ENCODE results near the gene COMMD4. TPM values are rescaled to one million over a fixed set of nuclear protein-coding genes. Genes with fewer than 3 reads are reported as not detected.

COMMD4 gene
- total RNA-seq, 1 experiment from 2014 or later, result 94.3 TPM

- BruUV-seq (replicated peaks), result no TSS peak
- peaks cover 4% of the 10 kb centered on the region; the same call in 1 of the 2 replicates for H3K4me1 ChIP-seq
- Mint-ChIP-seq H3K4me1 (ENCODE audit: low read depth, unreplicated experiment) (no peaks in the 10 kb centered on the region), H3K27ac (ENCODE audit: unreplicated experiment) (no peak overlapping the region), H3K9me3 (ENCODE audit: unreplicated experiment) (no peaks in the 10 kb centered on the region), H3K27me3 (ENCODE audit: insufficient read depth, unreplicated experiment) (no peaks in the 10 kb centered on the region), H3K4me3 (ENCODE audit: unreplicated experiment) (no peak overlapping the region), H3K36me3 (ENCODE audit: insufficient read depth, unreplicated experiment) (peaks cover 26% of the 10 kb centered on the region)
- no peaks in the 10 kb centered on the region for H3K9me3 ChIP-seq
- DNase-seq, result no peak
- no peaks in the 10 kb centered on the region for H3K27me3 ChIP-seq (replicated peaks; ENCODE audit: control insufficient read depth, insufficient read depth, low read length)
- ChIA-PET CTCF (no interaction called here), POLR2A (no interaction called here)
- intact Hi-C loops (cut with micrococcal nuclease; ENCODE audit: unreplicated experiment), result no loop called here
- no peak overlapping the region for H3K4me3 ChIP-seq (ENCODE audit: low read depth, low read length)
- no peak for TF ChIP-seq CTCF (IDR thresholded peaks at IDR 0.05; ENCODE audit: insufficient read depth in 1 of 2, low read depth in 1 of 2, low read length in 1 of 2, severe bottlenecking in 1 of 2, unreplicated experiment in 1 of 2)
- H3K36me3 ChIP-seq (ENCODE audit: control insufficient read depth, insufficient read depth, low read length), result no peaks in the 10 kb centered on the region
Observed at GRCh38 chr15:75363786-75364185, 27.9 kb downstream of the COMMD4 start.

GRCh38 chr15:75364881-75365280 is 29.0 kb downstream of the COMMD4 start:
- no peaks in the 10 kb centered on the region for H3K27me3 ChIP-seq (replicated peaks; ENCODE audit: control insufficient read depth, insufficient read depth, low read length)
- Mint-ChIP-seq H3K27me3 (ENCODE audit: insufficient read depth, unreplicated experiment) (no peaks in the 10 kb centered on the region), H3K27ac (ENCODE audit: unreplicated experiment) (no peak overlapping the region), H3K9me3 (ENCODE audit: unreplicated experiment) (no peaks in the 10 kb centered on the region), H3K4me3 (ENCODE audit: unreplicated experiment) (no peak overlapping the region), H3K36me3 (ENCODE audit: insufficient read depth, unreplicated experiment) (peaks cover 36% of the 10 kb centered on the region), H3K4me1 (ENCODE audit: low read depth, unreplicated experiment) (peaks cover 10% of the 10 kb centered on the region)
- CTCF ChIA-PET, result no interaction called here
- no peaks in the 10 kb centered on the region for H3K36me3 ChIP-seq (ENCODE audit: control insufficient read depth, insufficient read depth, low read length)
- H3K4me1 ChIP-seq, result peaks cover 11% of the 10 kb centered on the region
- no peak for DNase-seq
- no TSS peak for BruUV-seq (replicated peaks)
- POLR2A ChIA-PET, result no interaction called here
- H3K9me3 ChIP-seq, result no peaks in the 10 kb centered on the region
- intact Hi-C loops (cut with micrococcal nuclease; ENCODE audit: unreplicated experiment), result no loop called here
- TF ChIP-seq CTCF (IDR thresholded peaks at IDR 0.05; ENCODE audit: insufficient read depth in 1 of 2, low read depth in 1 of 2, low read length in 1 of 2, severe bottlenecking in 1 of 2, unreplicated experiment in 1 of 2), result no peak
- no peak overlapping the region for H3K4me3 ChIP-seq (ENCODE audit: low read depth, low read length)

GRCh38 chr15:75366163-75366562 is 30.3 kb downstream of the COMMD4 start:
- Mint-ChIP-seq H3K36me3 (ENCODE audit: insufficient read depth, unreplicated experiment) (peaks cover 49% of the 10 kb centered on the region), H3K9me3 (ENCODE audit: unreplicated experiment) (no peaks in the 10 kb centered on the region), H3K4me3 (ENCODE audit: unreplicated experiment) (no peak overlapping the region), H3K27ac (ENCODE audit: unreplicated experiment) (no peak overlapping the region), H3K27me3 (ENCODE audit: insufficient read depth, unreplicated experiment) (no peaks in the 10 kb centered on the region), H3K4me1 (ENCODE audit: low read depth, unreplicated experiment) (peaks cover 13% of the 10 kb centered on the region)
- Histone ChIP-seq H3K36me3 (ENCODE audit: control insufficient read depth, insufficient read depth, low read length) (no peaks in the 10 kb centered on the region), H3K27me3 (replicated peaks; ENCODE audit: control insufficient read depth, insufficient read depth, low read length) (no peaks in the 10 kb centered on the region), H3K9me3 (no peaks in the 10 kb centered on the region), H3K4me3 (ENCODE audit: low read depth, low read length) (no peak overlapping the region), H3K4me1 (peaks cover 19% of the 10 kb centered on the region)
- no TSS peak for BruUV-seq (replicated peaks)
- no peak for DNase-seq
- ChIA-PET POLR2A (no interaction called here), CTCF (no interaction called here)
- no peak for TF ChIP-seq CTCF (IDR thresholded peaks at IDR 0.05; ENCODE audit: insufficient read depth in 1 of 2, low read depth in 1 of 2, low read length in 1 of 2, severe bottlenecking in 1 of 2, unreplicated experiment in 1 of 2)
- intact Hi-C loops (cut with micrococcal nuclease; ENCODE audit: unreplicated experiment), result no loop called here
